SK-N-SH treated with all-trans-retinoic acid at 6 μM for 48 hours (cell line): ENCODE data around the gene NPR3.

Source experiments
- ATAC-seq: fragments of 200-7000 bp; cut with Tn5 transposase; 3 replicates; pipeline ENCODE4 v1.9.1; 2020; ENCODE audit warnings: mild to moderate bottlenecking, moderate library complexity
- ARNTL ChIP-seq: fragments of 450-650 bp; formaldehyde crosslinking; IDR thresholded peaks from 2 replicates; pipeline ENCODE4 v1.5.0; 2020; ENCODE audit warnings: low read depth, mild to moderate bottlenecking, moderate library complexity, borderline replicate concordance
- BACH2 ChIP-seq: fragments of 250-450 bp; sonication (Bioruptor Pico); IDR thresholded peaks from 2 replicates; pipeline ENCODE4 v1.9.0; 2021; ENCODE audit warnings: mild to moderate bottlenecking, borderline replicate concordance
- CSDC2 ChIP-seq: fragments of 250-450 bp; sonication (Bioruptor Pico); IDR thresholded peaks from 2 replicates; pipeline ENCODE4 v1.5.0; 2020; ENCODE audit warnings: mild to moderate bottlenecking, moderate library complexity
- ESRRG ChIP-seq: fragments of 250-450 bp; sonication (Bioruptor Pico); IDR thresholded peaks from 2 replicates; pipeline ENCODE4 v1.6.1; 2021; ENCODE audit warnings: mild to moderate bottlenecking
- GLIS3 ChIP-seq: fragments of 250-450 bp; sonication (Bioruptor Pico); IDR thresholded peaks from 2 replicates; pipeline ENCODE4 v1.5.0; 2020; ENCODE audit warnings: mild to moderate bottlenecking, moderate library complexity
- ISL1 ChIP-seq: fragments of 250-450 bp; sonication (Bioruptor Pico); IDR thresholded peaks from 2 replicates; pipeline ENCODE4 v2.1.2; 2022; ENCODE audit warnings: mild to moderate bottlenecking, moderate library complexity
- OSR1 ChIP-seq: fragments of 250-450 bp; sonication (Bioruptor Pico); IDR thresholded peaks from 2 replicates; pipeline ENCODE4 v1.8.0; 2022; ENCODE audit warnings: moderate library complexity, mild to moderate bottlenecking, inconsistent platforms
- PATZ1 ChIP-seq: fragments of 250-450 bp; sonication (Bioruptor Pico); IDR thresholded peaks from 2 replicates; pipeline ENCODE4 v1.8.0; 2020; ENCODE audit warnings: mild to moderate bottlenecking, moderate library complexity, borderline replicate concordance
- PPARA ChIP-seq: fragments of 250-450 bp; sonication (Bioruptor Pico); IDR thresholded peaks from 2 replicates; pipeline ENCODE4 v1.5.0; 2020; ENCODE audit warnings: mild to moderate bottlenecking, borderline replicate concordance
- RARB ChIP-seq: fragments of 250-450 bp; sonication (Bioruptor Pico); IDR thresholded peaks from 2 replicates; pipeline ENCODE4 v1.8.0; 2021; ENCODE audit warnings: mild to moderate bottlenecking, moderate library complexity
- TCF4 ChIP-seq: fragments of 250-450 bp; sonication (Bioruptor Pico); IDR thresholded peaks from 2 replicates; pipeline ENCODE4 v1.8.0; 2021; ENCODE audit warnings: mild to moderate bottlenecking, moderate library complexity, borderline replicate concordance
- TOX ChIP-seq: fragments of 250-450 bp; sonication (Bioruptor Pico); IDR thresholded peaks from 2 replicates; pipeline ENCODE4 v1.8.0; 2021; ENCODE audit warnings: mild to moderate bottlenecking, moderate library complexity, borderline replicate concordance
- TSHZ2 ChIP-seq: fragments of 250-450 bp; sonication (Bioruptor Pico); IDR thresholded peaks from 2 replicates; pipeline ENCODE4 v1.5.0; 2020; ENCODE audit warnings: mild to moderate bottlenecking, moderate library complexity
- ZC3H10 ChIP-seq: fragments of 250-450 bp; sonication (Bioruptor Pico); IDR thresholded peaks from 2 replicates; pipeline ENCODE4 v1.5.1; 2021; ENCODE audit warnings: mild to moderate bottlenecking, moderate library complexity
- ZFP3 ChIP-seq: fragments of 250-450 bp; sonication (Bioruptor Pico); IDR thresholded peaks from 2 replicates; pipeline ENCODE4 v1.5.0; 2020; ENCODE audit warnings: mild to moderate bottlenecking, moderate library complexity
- ZNF565 ChIP-seq: fragments of 450-650 bp; formaldehyde crosslinking; conservative IDR thresholded peaks from 2 replicates; pipeline ENCODE4 v1.5.0; 2020; ENCODE audit warnings: low read depth, mild to moderate bottlenecking, moderate library complexity
- ZNF70 ChIP-seq: fragments of 450-650 bp; formaldehyde crosslinking; IDR thresholded peaks from 2 replicates; pipeline ENCODE4 v1.5.0; 2020; ENCODE audit warnings: mild to moderate bottlenecking, moderate library complexity
- ZNF8 ChIP-seq: fragments of 450-650 bp; formaldehyde crosslinking; IDR thresholded peaks from 2 replicates; pipeline ENCODE4 v1.5.0; 2020; ENCODE audit warnings: mild to moderate bottlenecking, moderate library complexity
- TF ChIP-seq, protein P1 (sequence below): fragments of 250-450 bp; sonication (Bioruptor Pico); IDR thresholded peaks from 2 replicates; pipeline ENCODE4 v1.5.1; 2020; ENCODE audit warnings: low read depth, mild to moderate bottlenecking, moderate library complexity
- TF ChIP-seq, protein P2 (sequence below): fragments of 250-450 bp; sonication (Bioruptor Pico); IDR thresholded peaks from 2 replicates; pipeline ENCODE4 v1.8.0; 2021; ENCODE audit warnings: low read depth, mild to moderate bottlenecking, moderate library complexity, borderline replicate concordance

NPR3 gene

GRCh38 chr5:32745317-32745716 is 34.2 kb downstream of the NPR3 start:
- ATAC-seq: no peak
- TF ChIP-seq, protein P1, sequence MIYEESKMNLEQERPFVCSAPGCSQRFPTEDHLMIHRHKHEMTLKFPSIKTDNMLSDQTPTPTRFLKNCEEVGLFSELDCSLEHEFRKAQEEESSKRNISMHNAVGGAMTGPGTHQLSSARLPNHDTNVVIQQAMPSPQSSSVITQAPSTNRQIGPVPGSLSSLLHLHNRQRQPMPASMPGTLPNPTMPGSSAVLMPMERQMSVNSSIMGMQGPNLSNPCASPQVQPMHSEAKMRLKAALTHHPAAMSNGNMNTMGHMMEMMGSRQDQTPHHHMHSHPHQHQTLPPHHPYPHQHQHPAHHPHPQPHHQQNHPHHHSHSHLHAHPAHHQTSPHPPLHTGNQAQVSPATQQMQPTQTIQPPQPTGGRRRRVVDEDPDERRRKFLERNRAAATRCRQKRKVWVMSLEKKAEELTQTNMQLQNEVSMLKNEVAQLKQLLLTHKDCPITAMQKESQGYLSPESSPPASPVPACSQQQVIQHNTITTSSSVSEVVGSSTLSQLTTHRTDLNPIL (CRISPR knock-in tag): no peak
- no peak for TF ChIP-seq ZNF70 (CRISPR knock-in tag)
- TF ChIP-seq ISL1: no peak
- no peak for TF ChIP-seq TCF4 (CRISPR knock-in tag)
- no peak for TF ChIP-seq ARNTL
- no peak for TF ChIP-seq PPARA (CRISPR knock-in tag)
- no peak for TF ChIP-seq ZNF8
- no peak for TF ChIP-seq ZC3H10 (CRISPR knock-in tag)
- no peak for TF ChIP-seq ZNF565 (CRISPR knock-in tag)
- TF ChIP-seq, protein P2, sequence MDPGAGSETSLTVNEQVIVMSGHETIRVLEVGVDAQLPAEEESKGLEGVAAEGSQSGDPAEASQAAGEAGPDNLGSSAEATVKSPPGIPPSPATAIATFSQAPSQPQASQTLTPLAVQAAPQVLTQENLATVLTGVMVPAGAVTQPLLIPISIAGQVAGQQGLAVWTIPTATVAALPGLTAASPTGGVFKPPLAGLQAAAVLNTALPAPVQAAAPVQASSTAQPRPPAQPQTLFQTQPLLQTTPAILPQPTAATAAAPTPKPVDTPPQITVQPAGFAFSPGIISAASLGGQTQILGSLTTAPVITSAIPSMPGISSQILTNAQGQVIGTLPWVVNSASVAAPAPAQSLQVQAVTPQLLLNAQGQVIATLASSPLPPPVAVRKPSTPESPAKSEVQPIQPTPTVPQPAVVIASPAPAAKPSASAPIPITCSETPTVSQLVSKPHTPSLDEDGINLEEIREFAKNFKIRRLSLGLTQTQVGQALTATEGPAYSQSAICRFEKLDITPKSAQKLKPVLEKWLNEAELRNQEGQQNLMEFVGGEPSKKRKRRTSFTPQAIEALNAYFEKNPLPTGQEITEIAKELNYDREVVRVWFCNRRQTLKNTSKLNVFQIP (CRISPR knock-in tag): no peak
- no peak for TF ChIP-seq BACH2 (CRISPR knock-in tag)
- TF ChIP-seq OSR1 (CRISPR knock-in tag): no peak
- TF ChIP-seq TSHZ2 (CRISPR knock-in tag): no peak
- TF ChIP-seq RARB (CRISPR knock-in tag): no peak
- no peak for TF ChIP-seq TOX (CRISPR knock-in tag)

- TF ChIP-seq OSR1 (CRISPR knock-in tag) (no peak), ZNF70 (CRISPR knock-in tag) (no peak), ZNF8 (no peak), ARNTL (no peak), TCF4 (CRISPR knock-in tag) (no peak), TSHZ2 (CRISPR knock-in tag) (no peak), TOX (CRISPR knock-in tag) (no peak), ZNF565 (CRISPR knock-in tag) (no peak), RARB (CRISPR knock-in tag) (no peak), PATZ1 (CRISPR knock-in tag) (no peak), CSDC2 (CRISPR knock-in tag) (no peak), ISL1 (no peak), ESRRG (CRISPR knock-in tag) (no peak), ZC3H10 (CRISPR knock-in tag) (no peak), BACH2 (CRISPR knock-in tag) (no peak), GLIS3 (CRISPR knock-in tag) (no peak), ZFP3 (CRISPR knock-in tag) (no peak)
- TF ChIP-seq, protein P2 (CRISPR knock-in tag): no peak
- TF ChIP-seq, protein P1 (CRISPR knock-in tag): no peak
- ATAC-seq: no peak
Observed at GRCh38 chr5:32752411-32752810, 41.3 kb downstream of the NPR3 start.
